Measurements from ENCODE around the gene GRIA4.
"Not testable (repeated sequence)": the region's sequence is repeated elsewhere in the genome, so short reads cannot be mapped to it uniquely, and the experiment has no call there.

The GRIA4 gene

GRCh38 chr11:105720096-105720495 lies 110.2 kb downstream of the GRIA4 start:
- DNase-seq = no peak

GRCh38 chr11:105723269-105723668 lies 113.4 kb downstream of the GRIA4 start:
- DNase-seq = no peak

- DNase-seq = no peak
Observed at GRCh38 chr11:105732611-105733010, 122.7 kb downstream of the GRIA4 start.

GRCh38 chr11:105734426-105734825 lies 124.6 kb downstream of the GRIA4 start:
- DNase-seq = no peak

- DNase-seq = no peak
Observed at GRCh38 chr11:105738251-105738650, 128.4 kb downstream of the GRIA4 start.

GRCh38 chr11:105738986-105739795 lies 129.3 kb downstream of the GRIA4 start:
- DNase-seq = no peak

- DNase-seq = no peak
Observed at GRCh38 chr11:105740164-105740903, 130.5 kb downstream of the GRIA4 start.

- DNase-seq = no peak
Observed at GRCh38 chr11:105741488-105742020, 131.7 kb downstream of the GRIA4 start.

- DNase-seq = no peak
Observed at GRCh38 chr11:105754260-105754659, 144.4 kb downstream of the GRIA4 start.

- DNase-seq = no peak
Observed at GRCh38 chr11:105754716-105755115, 144.8 kb downstream of the GRIA4 start.

- DNase-seq = no peak
Observed at GRCh38 chr11:105757107-105757506, 147.2 kb downstream of the GRIA4 start.

GRCh38 chr11:105763594-105763993 lies 153.7 kb downstream of the GRIA4 start:
- no peak for DNase-seq

- no peak for DNase-seq
Observed at GRCh38 chr11:105767931-105768330, 158.1 kb downstream of the GRIA4 start.

- no peak for DNase-seq
Observed at GRCh38 chr11:105769627-105770026, 159.8 kb downstream of the GRIA4 start.

- not testable (repeated sequence) for DNase-seq
Observed at GRCh38 chr11:105773452-105773851, 163.6 kb downstream of the GRIA4 start.

- DNase-seq = no peak
Observed at GRCh38 chr11:105774899-105775298, 165.0 kb downstream of the GRIA4 start.

GRCh38 chr11:105780781-105781525 lies 171.1 kb downstream of the GRIA4 start:
- no peak for DNase-seq

- DNase-seq = no peak
Observed at GRCh38 chr11:105781807-105782206, 171.9 kb downstream of the GRIA4 start.

GRCh38 chr11:105783216-105783615 lies 173.3 kb downstream of the GRIA4 start:
- no peak for DNase-seq

GRCh38 chr11:105785850-105786249 lies 176.0 kb downstream of the GRIA4 start:
- not testable (repeated sequence) for DNase-seq

- DNase-seq = no peak
Observed at GRCh38 chr11:105786741-105787140, 176.9 kb downstream of the GRIA4 start.

GRCh38 chr11:105789579-105790420 lies 179.9 kb downstream of the GRIA4 start:
- no peak for DNase-seq

All from CD4-positive, alpha-beta T cell treated with Interleukin-12 subunit alpha and Interleukin-12 subunit beta, for 1 hour (primary cell).